Right kidney (tissue), 1 donor: ENCODE data around the gene GPR25.
"Not testable (repeated sequence)": the region's sequence is repeated elsewhere in the genome, so short reads cannot be mapped to it uniquely, and the experiment has no call there.

ENCODE experiments used
- DNase-seq: peaks from one replicate; pipeline ENCODE4 v3.0.0-alpha.2; 2016

GPR25 gene

GRCh38 chr1:200895801-200896530 lies 23.2 kb downstream of the GPR25 start:
- peak; percentile 63 for DNase-seq

GRCh38 chr1:200896531-200897196 lies 23.9 kb downstream of the GPR25 start:
- DNase-seq = peak; percentile 60

GRCh38 chr1:200897259-200897658 lies 24.5 kb downstream of the GPR25 start:
- DNase-seq = no peak

- no peak for DNase-seq
These were observed 26.2 kb downstream of the GPR25 start for GRCh38 chr1:200899015-200899386.

- no peak for DNase-seq
These were observed 26.7 kb downstream of the GPR25 start for GRCh38 chr1:200899451-200899915.

GRCh38 chr1:200899954-200900867 lies 27.4 kb downstream of the GPR25 start:
- no peak for DNase-seq

GRCh38 chr1:200900877-200901276 lies 28.1 kb downstream of the GPR25 start:
- no peak for DNase-seq

- no peak for DNase-seq
These were observed 28.6 kb downstream of the GPR25 start for GRCh38 chr1:200901350-200901749.

- DNase-seq = no peak
These were observed 29.1 kb downstream of the GPR25 start for GRCh38 chr1:200901796-200902444.

GRCh38 chr1:200903793-200904192 lies 31.0 kb downstream of the GPR25 start:
- DNase-seq = no peak

- no peak for DNase-seq
These were observed 32.0 kb downstream of the GPR25 start for GRCh38 chr1:200904772-200905171.

GRCh38 chr1:200905411-200906052 lies 32.8 kb downstream of the GPR25 start:
- DNase-seq = no peak

- DNase-seq = no peak
These were observed 33.7 kb downstream of the GPR25 start for GRCh38 chr1:200906491-200906890.

- no peak for DNase-seq
These were observed 34.9 kb downstream of the GPR25 start for GRCh38 chr1:200907611-200908097.

- no peak for DNase-seq
These were observed 35.5 kb downstream of the GPR25 start for GRCh38 chr1:200908191-200908868.

GRCh38 chr1:200909071-200909470 lies 36.3 kb downstream of the GPR25 start:
- DNase-seq = no peak

GRCh38 chr1:200909757-200910239 lies 37.0 kb downstream of the GPR25 start:
- no peak for DNase-seq

GRCh38 chr1:200911361-200911760 lies 38.6 kb downstream of the GPR25 start:
- no peak for DNase-seq

- not testable (repeated sequence) for DNase-seq
These were observed 39.2 kb downstream of the GPR25 start for GRCh38 chr1:200911936-200912335.

- DNase-seq = no peak
These were observed 40.1 kb downstream of the GPR25 start for GRCh38 chr1:200912737-200913407.
